HepG2 (cell line): ENCODE data around the gene FAM229B. TPM values are rescaled to one million over a fixed set of nuclear protein-coding genes. Genes with fewer than 3 reads are reported as not detected.
A peak's percentile ranks its signal among the peaks of the same experiment; 100 is the strongest.

Experiments
- CCAR2 ChIP-seq: fragments of 200-400 bp; formaldehyde crosslinking; optimal IDR thresholded peaks from 2 replicates; pipeline ENCODE3; 2018; ENCODE audit warnings: low read depth, mild to moderate bottlenecking, low read length, moderate library complexity
- CCDC6 ChIP-seq: sonication (generic); formaldehyde crosslinking; IDR thresholded peaks from 2 replicates; pipeline ENCODE4 v1.8.1; 2022; ENCODE audit warnings: mild to moderate bottlenecking, missing genetic modification reagents, moderate library complexity
- CEBPB ChIP-seq: IDR thresholded peaks from 2 replicates; pipeline ENCODE4 v1.6.1; 2011; ENCODE audit warnings: low read depth, low read length, improper control_type of control experiment, borderline replicate concordance
- FLYWCH1 ChIP-seq: sonication (generic); formaldehyde crosslinking; IDR thresholded peaks from 2 replicates; pipeline ENCODE4 v1.8.1; 2023; ENCODE audit warnings: mild to moderate bottlenecking, missing genetic modification reagents
- FOXA3 ChIP-seq: IDR thresholded peaks from 2 replicates; pipeline ENCODE4 v1.6.1; 2016; ENCODE audit warnings: missing genetic modification reagents, missing compliant biosample characterization
- GABPA ChIP-seq, 2 experiments: IDR thresholded peaks; 2 replicates each; pipeline ENCODE4 v1.6.1; 2011 to 2016; ENCODE audit warnings: low read depth in 2 of 2, low read length in 1 of 2, missing biosample characterization in 1 of 2, missing genetic modification characterization in 1 of 2
- GATAD2A ChIP-seq: IDR thresholded peaks from 2 replicates; pipeline ENCODE4 v1.6.1; 2016
- IRX3 ChIP-seq: sonication (generic); formaldehyde crosslinking; IDR thresholded peaks from 2 replicates; pipeline ENCODE4 v1.8.1; 2023; ENCODE audit warnings: mild to moderate bottlenecking, low read depth, missing genetic modification reagents, borderline replicate concordance
- JARID2 ChIP-seq: sonication (generic); formaldehyde crosslinking; IDR thresholded peaks from 2 replicates; pipeline ENCODE4 v1.8.1; 2023; ENCODE audit warnings: missing genetic modification reagents, inconsistent platforms; ENCODE audit not compliant: insufficient replicate concordance
- JUN ChIP-seq: sonication (generic); formaldehyde crosslinking; IDR thresholded peaks from 2 replicates; pipeline ENCODE4 v1.4.0; 2020; ENCODE audit warnings: mild to moderate bottlenecking, missing genetic modification reagents
- KDM1A ChIP-seq: IDR thresholded peaks from 2 replicates; pipeline ENCODE4 v1.6.1; 2016; ENCODE audit warnings: missing compliant biosample characterization
- KDM4B ChIP-seq: sonication (generic); formaldehyde crosslinking; IDR thresholded peaks from 2 replicates; pipeline ENCODE4 v1.4.0; 2020; ENCODE audit warnings: missing genetic modification reagents
- MEIS1 ChIP-seq: sonication (generic); formaldehyde crosslinking; IDR thresholded peaks from 2 replicates; pipeline ENCODE4 v1.9.0; 2021; ENCODE audit warnings: mild to moderate bottlenecking, missing genetic modification reagents, moderate library complexity, borderline replicate concordance
- NAIF1 ChIP-seq: sonication (generic); formaldehyde crosslinking; IDR thresholded peaks from 2 replicates; pipeline ENCODE4 v1.5.0; 2020; ENCODE audit warnings: mild to moderate bottlenecking, missing genetic modification reagents, borderline replicate concordance
- SMYD3 ChIP-seq: sonication (generic); formaldehyde crosslinking; IDR thresholded peaks from 2 replicates; pipeline ENCODE4 v1.8.1; 2023; ENCODE audit warnings: mild to moderate bottlenecking, missing genetic modification reagents
- SYNCRIP ChIP-seq: fragments of 200-400 bp; formaldehyde crosslinking; IDR thresholded peaks from 2 replicates; pipeline ENCODE4 v1.6.1; 2018; ENCODE audit warnings: mild to moderate bottlenecking, low read depth, low read length; ENCODE audit not compliant: insufficient read depth
- TSC22D2 ChIP-seq: sonication (generic); formaldehyde crosslinking; IDR thresholded peaks from 2 replicates; pipeline ENCODE4 v1.5.1; 2020; ENCODE audit warnings: missing genetic modification reagents, mild to moderate bottlenecking, borderline replicate concordance
- ZBTB1 ChIP-seq: sonication (generic); formaldehyde crosslinking; IDR thresholded peaks from 2 replicates; pipeline ENCODE4 v1.4.0; 2020; ENCODE audit warnings: missing genetic modification reagents, borderline replicate concordance
- ZFP1 ChIP-seq: IDR thresholded peaks from 2 replicates; pipeline ENCODE4 v1.6.1; 2016
- ZNF138 ChIP-seq: sonication (generic); formaldehyde crosslinking; IDR thresholded peaks from 2 replicates; pipeline ENCODE4 v1.5.0; 2020; ENCODE audit warnings: mild to moderate bottlenecking, low read depth, missing genetic modification reagents
- ZNF326 ChIP-seq: sonication (generic); formaldehyde crosslinking; IDR thresholded peaks from 2 replicates; pipeline ENCODE4 v1.4.0; 2020; ENCODE audit warnings: missing genetic modification reagents, borderline replicate concordance
- ZNF333 ChIP-seq: sonication (generic); formaldehyde crosslinking; IDR thresholded peaks from 2 replicates; pipeline ENCODE4 v1.4.0; 2020; ENCODE audit warnings: mild to moderate bottlenecking, missing genetic modification reagents, borderline replicate concordance
- ZNF496 ChIP-seq: sonication (generic); formaldehyde crosslinking; IDR thresholded peaks from 2 replicates; pipeline ENCODE4 v1.8.1; 2023; ENCODE audit warnings: mild to moderate bottlenecking, moderate library complexity, missing genetic modification reagents; ENCODE audit not compliant: insufficient replicate concordance
- ZNF674 ChIP-seq: sonication (generic); formaldehyde crosslinking; IDR thresholded peaks from 2 replicates; pipeline ENCODE4 v1.5.0; 2020; ENCODE audit warnings: low read depth, mild to moderate bottlenecking, missing genetic modification reagents
- ZNF746 ChIP-seq: sonication (generic); formaldehyde crosslinking; IDR thresholded peaks from 2 replicates; pipeline ENCODE4 v1.8.0; 2022; ENCODE audit warnings: mild to moderate bottlenecking, missing genetic modification reagents
- polyA plus RNA-seq, 8 experiments: library from polyadenylated mRNA; depleted of rRNA in 3 of 8; stranded (reverse) in 7 of 8; unstranded in 1 of 8; fragments of >200 nt; fragmentation: Illumina TruSeq in 4 of 8; extraction: Trizol in 4 of 8; gene quantifications; 2 replicates each; pipeline versions ENCODE4 v1.2.1 to v1.2.3, GENCODE V29; 2011 to 2016; ENCODE audit warnings: low read depth in 4 of 8, missing spikeins in 1 of 8, mixed read lengths in 1 of 8; ENCODE audit not compliant: insufficient read depth in 1 of 8
- total RNA-seq, 5 experiments: library from RNA; depleted of rRNA; stranded (reverse); fragments of >200 nt; fragmentation: Illumina TruSeq; extraction: Trizol; gene quantifications; 2 replicates each; pipeline ENCODE4 v1.2.3, GENCODE V29; 2016; ENCODE audit warnings: low read depth in 1 of 5
- TF ChIP-seq, protein P1 (sequence below): sonication (generic); formaldehyde crosslinking; IDR thresholded peaks from 2 replicates; pipeline ENCODE4 v1.5.1; 2020; ENCODE audit warnings: missing genetic modification reagents, mild to moderate bottlenecking, borderline replicate concordance
- TF ChIP-seq, protein P2 (sequence below): sonication (generic); formaldehyde crosslinking; conservative IDR thresholded peaks from 2 replicates; pipeline ENCODE4 v1.8.1; 2023; ENCODE audit warnings: missing genetic modification reagents
- TF ChIP-seq, protein P3 (sequence below): sonication (generic); formaldehyde crosslinking; IDR thresholded peaks from 2 replicates; pipeline ENCODE4 v1.4.0; 2020; ENCODE audit warnings: mild to moderate bottlenecking, missing genetic modification reagents
- TF ChIP-seq, protein P4 (sequence below): sonication (generic); formaldehyde crosslinking; IDR thresholded peaks from 2 replicates; pipeline ENCODE4 v1.8.1; 2023; ENCODE audit warnings: mild to moderate bottlenecking, missing genetic modification reagents, borderline replicate concordance

FAM229B gene
- total and polyA plus RNA-seq, 2 of the 13 experiments (the other 11 are each of a cell fraction or from before 2014, with no cell fraction given) = 11.3 to 19.5 TPM

DNA sequence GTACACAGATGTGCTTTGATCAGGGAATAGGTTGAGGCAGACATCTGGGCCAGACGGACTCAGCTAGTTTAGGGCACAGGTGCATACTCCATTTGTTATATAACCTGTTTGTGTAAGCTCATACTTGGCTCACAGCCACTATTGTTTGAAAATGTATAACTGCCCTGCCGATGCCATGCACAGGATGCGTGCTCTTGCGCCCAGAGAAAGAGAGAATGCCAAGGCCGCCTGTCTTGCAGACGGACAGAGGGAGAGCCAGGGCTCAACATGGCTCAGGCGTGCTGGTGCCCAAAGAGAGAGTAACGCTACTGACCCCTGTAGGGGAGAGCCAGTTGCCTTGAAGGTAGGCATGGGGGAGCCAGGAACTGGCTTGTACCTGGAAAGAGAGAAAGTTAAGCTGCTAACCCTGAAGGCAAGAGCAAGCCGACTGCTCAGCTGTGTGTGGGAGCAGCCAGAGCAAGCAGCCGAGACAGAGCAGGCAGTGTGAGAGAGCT lies 57.7 kb downstream of the FAM229B start (continued):
- TF ChIP-seq JUN (no peak), FOXA3 (CRISPR knock-in tag) (peak; percentile 26; the same call in 1 of the 2 replicates), ZNF138 (no peak), FLYWCH1 (CRISPR knock-in tag) (no peak), ZBTB1 (CRISPR knock-in tag) (no peak), IRX3 (CRISPR knock-in tag) (no peak), ZNF496 (no peak), ZNF674 (CRISPR knock-in tag) (no peak), SMYD3 (CRISPR knock-in tag) (peak; percentile 64; the same call in 1 of the 2 replicates), CCAR2 (no peak), NAIF1 (CRISPR knock-in tag) (no peak), KDM4B (CRISPR knock-in tag) (no peak), CEBPB (no peak), GATAD2A (CRISPR knock-in tag) (peak; percentile 62), MEIS1 (CRISPR knock-in tag) (no peak), ZNF333 (no peak), SYNCRIP (no peak), TSC22D2 (no peak), GABPA (IDR thresholded peaks at IDR 0.05; ENCODE audit: low read depth, low read length) (no peak), GABPA (CRISPR knock-in tag; IDR thresholded peaks at IDR 0.05; ENCODE audit: low read depth) (no peak), KDM1A (CRISPR knock-in tag) (peak; percentile 53; the same call in 1 of the 2 replicates), ZNF326 (CRISPR knock-in tag) (no peak), ZFP1 (CRISPR knock-in tag) (no peak), JARID2 (CRISPR knock-in tag) (no peak), CCDC6 (CRISPR knock-in tag) (no peak), ZNF746 (CRISPR knock-in tag) (no peak)
- TF ChIP-seq, protein P1, sequence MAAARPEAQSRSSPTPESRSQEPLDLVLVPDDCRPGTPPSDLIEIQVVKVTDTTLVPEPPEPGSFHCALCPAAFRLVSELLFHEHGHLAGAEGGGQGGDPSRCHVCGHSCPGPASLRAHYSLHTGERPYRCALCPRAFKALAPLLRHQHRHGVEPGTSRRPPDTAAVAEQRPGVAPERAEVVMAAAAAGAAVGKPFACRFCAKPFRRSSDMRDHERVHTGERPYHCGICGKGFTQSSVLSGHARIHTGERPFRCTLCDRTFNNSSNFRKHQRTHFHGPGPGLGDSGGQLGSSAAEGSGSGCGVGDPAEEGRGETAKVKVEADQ (CRISPR knock-in tag) = no peak
- TF ChIP-seq, protein P2, sequence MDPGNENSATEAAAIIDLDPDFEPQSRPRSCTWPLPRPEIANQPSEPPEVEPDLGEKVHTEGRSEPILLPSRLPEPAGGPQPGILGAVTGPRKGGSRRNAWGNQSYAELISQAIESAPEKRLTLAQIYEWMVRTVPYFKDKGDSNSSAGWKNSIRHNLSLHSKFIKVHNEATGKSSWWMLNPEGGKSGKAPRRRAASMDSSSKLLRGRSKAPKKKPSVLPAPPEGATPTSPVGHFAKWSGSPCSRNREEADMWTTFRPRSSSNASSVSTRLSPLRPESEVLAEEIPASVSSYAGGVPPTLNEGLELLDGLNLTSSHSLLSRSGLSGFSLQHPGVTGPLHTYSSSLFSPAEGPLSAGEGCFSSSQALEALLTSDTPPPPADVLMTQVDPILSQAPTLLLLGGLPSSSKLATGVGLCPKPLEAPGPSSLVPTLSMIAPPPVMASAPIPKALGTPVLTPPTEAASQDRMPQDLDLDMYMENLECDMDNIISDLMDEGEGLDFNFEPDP (CRISPR knock-in tag) = no peak
- TF ChIP-seq, protein P3, sequence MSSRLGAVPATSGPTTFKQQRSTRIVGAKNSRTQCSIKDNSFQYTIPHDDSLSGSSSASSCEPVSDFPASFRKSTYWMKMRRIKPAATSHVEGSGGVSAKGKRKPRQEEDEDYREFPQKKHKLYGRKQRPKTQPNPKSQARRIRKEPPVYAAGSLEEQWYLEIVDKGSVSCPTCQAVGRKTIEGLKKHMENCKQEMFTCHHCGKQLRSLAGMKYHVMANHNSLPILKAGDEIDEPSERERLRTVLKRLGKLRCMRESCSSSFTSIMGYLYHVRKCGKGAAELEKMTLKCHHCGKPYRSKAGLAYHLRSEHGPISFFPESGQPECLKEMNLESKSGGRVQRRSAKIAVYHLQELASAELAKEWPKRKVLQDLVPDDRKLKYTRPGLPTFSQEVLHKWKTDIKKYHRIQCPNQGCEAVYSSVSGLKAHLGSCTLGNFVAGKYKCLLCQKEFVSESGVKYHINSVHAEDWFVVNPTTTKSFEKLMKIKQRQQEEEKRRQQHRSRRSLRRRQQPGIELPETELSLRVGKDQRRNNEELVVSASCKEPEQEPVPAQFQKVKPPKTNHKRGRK (CRISPR knock-in tag) = no peak
- TF ChIP-seq, protein P4, sequence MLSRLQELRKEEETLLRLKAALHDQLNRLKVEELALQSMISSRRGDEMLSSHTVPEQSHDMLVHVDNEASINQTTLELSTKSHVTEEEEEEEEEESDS (CRISPR knock-in tag) = peak; percentile 35; the same call in 1 of the 2 replicates
